Upper lobe of left lung (tissue), 4 donors: Measurements from ENCODE around the gene USP47.

ENCODE experiments used
- POLR2A ChIP-seq, 4 donors: fragments of 450-650 bp; IDR thresholded peaks; one replicate each; pipeline ENCODE4 v1.5.1; 2016 to 2017; ENCODE audit warnings: antibody characterized with exemption in 4 of 4, mild to moderate bottlenecking in 2 of 4
- TF ChIP-seq, protein P1 (sequence below), 6 experiments: fragments of 450-650 bp in 4 of 6; fragments of 200-600 bp in 2 of 6; sonication (generic) in 2 of 6; IDR thresholded peaks; one replicate each; pipeline ENCODE4 v1.5.1; 2016 to 2019; ENCODE audit warnings: antibody characterized with exemption in 6 of 6

- TF ChIP-seq, protein P1, sequence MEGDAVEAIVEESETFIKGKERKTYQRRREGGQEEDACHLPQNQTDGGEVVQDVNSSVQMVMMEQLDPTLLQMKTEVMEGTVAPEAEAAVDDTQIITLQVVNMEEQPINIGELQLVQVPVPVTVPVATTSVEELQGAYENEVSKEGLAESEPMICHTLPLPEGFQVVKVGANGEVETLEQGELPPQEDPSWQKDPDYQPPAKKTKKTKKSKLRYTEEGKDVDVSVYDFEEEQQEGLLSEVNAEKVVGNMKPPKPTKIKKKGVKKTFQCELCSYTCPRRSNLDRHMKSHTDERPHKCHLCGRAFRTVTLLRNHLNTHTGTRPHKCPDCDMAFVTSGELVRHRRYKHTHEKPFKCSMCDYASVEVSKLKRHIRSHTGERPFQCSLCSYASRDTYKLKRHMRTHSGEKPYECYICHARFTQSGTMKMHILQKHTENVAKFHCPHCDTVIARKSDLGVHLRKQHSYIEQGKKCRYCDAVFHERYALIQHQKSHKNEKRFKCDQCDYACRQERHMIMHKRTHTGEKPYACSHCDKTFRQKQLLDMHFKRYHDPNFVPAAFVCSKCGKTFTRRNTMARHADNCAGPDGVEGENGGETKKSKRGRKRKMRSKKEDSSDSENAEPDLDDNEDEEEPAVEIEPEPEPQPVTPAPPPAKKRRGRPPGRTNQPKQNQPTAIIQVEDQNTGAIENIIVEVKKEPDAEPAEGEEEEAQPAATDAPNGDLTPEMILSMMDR (IDR thresholded peaks at IDR 0.05): no peak
- no peak for TF ChIP-seq POLR2A (IDR thresholded peaks at IDR 0.05)
Observed at GRCh38 chr11:11980200-11980599, 138.4 kb downstream of the USP47 start.
